ENCODE measurements around the gene YEATS2.

DNA sequence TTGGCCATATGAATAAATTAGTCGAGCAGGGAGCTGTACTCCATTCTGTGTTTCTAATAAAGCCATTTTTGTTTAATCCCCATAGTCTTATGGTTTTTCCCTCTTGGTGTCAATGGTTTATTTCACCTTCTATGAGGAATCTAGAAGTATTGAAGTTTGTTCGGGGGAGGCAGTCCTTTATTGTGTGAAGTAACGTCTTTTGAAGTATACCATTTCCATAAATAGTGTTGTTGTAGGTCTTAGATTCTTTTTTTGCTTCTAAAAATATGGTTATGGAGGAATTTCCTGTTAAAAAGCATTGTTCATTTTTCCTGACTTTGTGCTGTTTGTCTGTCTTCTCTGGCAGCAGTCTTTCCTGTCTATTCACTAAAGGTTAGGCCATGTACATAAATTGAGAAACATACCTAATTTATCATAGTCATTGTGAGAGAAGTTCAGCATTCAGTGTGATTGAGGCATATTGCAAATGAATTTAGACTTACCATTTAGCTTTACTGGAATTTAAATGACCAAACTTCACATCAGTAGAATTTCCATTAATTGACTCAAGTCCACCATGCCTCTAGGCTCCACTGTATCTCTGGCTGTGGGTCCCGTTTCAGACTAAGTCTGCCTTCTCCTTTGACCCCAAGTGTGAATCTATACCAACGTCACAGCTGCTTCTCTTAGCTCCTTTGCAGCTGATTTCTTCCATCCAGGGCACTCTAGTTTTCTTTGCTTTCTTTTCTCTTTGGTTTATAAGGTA, 37.3 kb downstream of the YEATS2 start:
- TF ChIP-seq, protein P1, sequence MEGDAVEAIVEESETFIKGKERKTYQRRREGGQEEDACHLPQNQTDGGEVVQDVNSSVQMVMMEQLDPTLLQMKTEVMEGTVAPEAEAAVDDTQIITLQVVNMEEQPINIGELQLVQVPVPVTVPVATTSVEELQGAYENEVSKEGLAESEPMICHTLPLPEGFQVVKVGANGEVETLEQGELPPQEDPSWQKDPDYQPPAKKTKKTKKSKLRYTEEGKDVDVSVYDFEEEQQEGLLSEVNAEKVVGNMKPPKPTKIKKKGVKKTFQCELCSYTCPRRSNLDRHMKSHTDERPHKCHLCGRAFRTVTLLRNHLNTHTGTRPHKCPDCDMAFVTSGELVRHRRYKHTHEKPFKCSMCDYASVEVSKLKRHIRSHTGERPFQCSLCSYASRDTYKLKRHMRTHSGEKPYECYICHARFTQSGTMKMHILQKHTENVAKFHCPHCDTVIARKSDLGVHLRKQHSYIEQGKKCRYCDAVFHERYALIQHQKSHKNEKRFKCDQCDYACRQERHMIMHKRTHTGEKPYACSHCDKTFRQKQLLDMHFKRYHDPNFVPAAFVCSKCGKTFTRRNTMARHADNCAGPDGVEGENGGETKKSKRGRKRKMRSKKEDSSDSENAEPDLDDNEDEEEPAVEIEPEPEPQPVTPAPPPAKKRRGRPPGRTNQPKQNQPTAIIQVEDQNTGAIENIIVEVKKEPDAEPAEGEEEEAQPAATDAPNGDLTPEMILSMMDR (IDR thresholded peaks at IDR 0.05) = no peak
- TF ChIP-seq EP300 (IDR thresholded peaks at IDR 0.05) = no peak
